Endothelial cell (in vitro differentiated cells): ENCODE measurements around the gene OR2A42. TPM values are rescaled to one million over a fixed set of nuclear protein-coding genes. Genes with fewer than 3 reads are reported as not detected.
"Not testable (repeated sequence)": the region's sequence is repeated elsewhere in the genome, so short reads cannot be mapped to it uniquely, and the experiment has no call there.

Experiments used
- DNase-seq: peaks from one replicate; pipeline ENCODE4 v3.0.0; 2021; ENCODE audit warnings: low spot score
- H3K27ac Mint-ChIP-seq: one replicate; pipeline ENCODE4 v1.8.0; 2021; ENCODE audit warnings: mixed read lengths, inconsistent platforms; ENCODE audit not compliant: unreplicated experiment
- H3K27me3 Mint-ChIP-seq: one replicate; pipeline ENCODE4 v1.8.0; 2021; ENCODE audit warnings: mild to moderate bottlenecking, moderate library complexity, mixed read lengths, inconsistent platforms; ENCODE audit not compliant: unreplicated experiment
- H3K36me3 Mint-ChIP-seq: one replicate; pipeline ENCODE4 v1.8.0; 2021; ENCODE audit warnings: mild to moderate bottlenecking, low read depth, mixed read lengths, inconsistent platforms; ENCODE audit not compliant: unreplicated experiment
- H3K4me1 Mint-ChIP-seq: one replicate; pipeline ENCODE4 v1.8.0; 2021; ENCODE audit warnings: mild to moderate bottlenecking, mixed read lengths, inconsistent platforms; ENCODE audit not compliant: unreplicated experiment
- H3K4me3 Mint-ChIP-seq: one replicate; pipeline ENCODE4 v1.8.0; 2021; ENCODE audit warnings: mild to moderate bottlenecking, mixed read lengths, inconsistent platforms; ENCODE audit not compliant: unreplicated experiment
- H3K9me3 Mint-ChIP-seq: one replicate; pipeline ENCODE4 v1.8.0; 2021; ENCODE audit warnings: mixed read lengths, inconsistent platforms; ENCODE audit not compliant: unreplicated experiment
- long read RNA-seq: library from polyadenylated mRNA; unstranded; transcript quantifications from one replicate; pipeline ENCODE4 v2.0.0, GENCODE V29; 2020; ENCODE audit not compliant: unreplicated experiment
- total RNA-seq: library from RNA; stranded (reverse); fragmentation: NEBNext Ultra II Directional; extraction: Animal tissue kit (Norgen Biotek cat#: 25700); gene quantifications from one replicate; pipeline ENCODE4 v1.2.1, GENCODE V29; 2021; ENCODE audit not compliant: unreplicated experiment

Gene OR2A42, protein sequence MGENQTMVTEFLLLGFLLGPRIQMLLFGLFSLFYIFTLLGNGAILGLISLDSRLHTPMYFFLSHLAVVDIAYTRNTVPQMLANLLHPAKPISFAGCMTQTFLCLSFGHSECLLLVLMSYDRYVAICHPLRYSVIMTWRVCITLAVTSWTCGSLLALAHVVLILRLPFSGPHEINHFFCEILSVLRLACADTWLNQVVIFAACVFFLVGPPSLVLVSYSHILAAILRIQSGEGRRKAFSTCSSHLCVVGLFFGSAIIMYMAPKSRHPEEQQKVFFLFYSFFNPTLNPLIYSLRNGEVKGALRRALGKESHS
- total RNA-seq, result 0.08 TPM
- long read RNA-seq, result 0 reads

GRCh38 chr7:144239365-144239764 lies at the start of gene OR2A42:
TSS of gene OR2A42 (minus strand) at chr7:144239605. CDS start at chr7:144232843, 6,762 bp downstream.
- H3K4me1 Mint-ChIP-seq, H3K9me3 Mint-ChIP-seq, H3K27ac Mint-ChIP-seq, DNase-seq, H3K4me3 Mint-ChIP-seq, H3K27me3 Mint-ChIP-seq, H3K36me3 Mint-ChIP-seq: not testable (repeated sequence)

- DNase-seq, H3K9me3 Mint-ChIP-seq, H3K27ac Mint-ChIP-seq, H3K4me1 Mint-ChIP-seq, H3K4me3 Mint-ChIP-seq, H3K27me3 Mint-ChIP-seq, H3K36me3 Mint-ChIP-seq: not testable (repeated sequence)
Observed at GRCh38 chr7:144287171-144287784, 47.9 kb upstream of the OR2A42 start.

GRCh38 chr7:144283716-144284115 lies 44.3 kb upstream of the OR2A42 start:
- H3K4me3 Mint-ChIP-seq, H3K36me3 Mint-ChIP-seq, DNase-seq, H3K9me3 Mint-ChIP-seq, H3K27ac Mint-ChIP-seq, H3K27me3 Mint-ChIP-seq, H3K4me1 Mint-ChIP-seq: not testable (repeated sequence)

DNA sequence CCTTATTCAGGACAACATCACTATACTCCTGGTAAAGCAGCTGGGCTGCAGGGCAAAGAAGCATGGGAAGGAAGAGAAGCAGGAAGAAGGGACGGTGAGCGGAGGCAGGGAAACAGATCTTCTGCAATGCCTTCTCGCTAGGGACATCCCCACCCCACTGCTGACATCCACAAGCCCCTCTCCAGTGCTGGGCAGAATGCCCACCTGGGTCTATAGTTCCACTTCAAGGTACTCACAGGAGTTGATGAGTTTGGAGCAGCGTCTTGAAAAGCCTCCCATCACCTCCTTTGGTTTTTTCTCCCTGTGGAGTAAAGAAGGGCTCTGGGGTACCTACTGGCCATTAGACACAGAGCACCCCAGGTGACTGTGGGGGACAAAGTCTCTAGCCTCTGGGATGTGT lies 43.1 kb upstream of the OR2A42 start:
- not testable (repeated sequence) for DNase-seq, H3K4me3 Mint-ChIP-seq, H3K4me1 Mint-ChIP-seq, H3K27ac Mint-ChIP-seq, H3K9me3 Mint-ChIP-seq, H3K36me3 Mint-ChIP-seq, H3K27me3 Mint-ChIP-seq

GRCh38 chr7:144281981-144282380 lies 42.6 kb upstream of the OR2A42 start:
- H3K36me3 Mint-ChIP-seq, H3K9me3 Mint-ChIP-seq, H3K27me3 Mint-ChIP-seq, DNase-seq, H3K4me3 Mint-ChIP-seq, H3K4me1 Mint-ChIP-seq, H3K27ac Mint-ChIP-seq: not testable (repeated sequence)

- H3K4me1 Mint-ChIP-seq, H3K9me3 Mint-ChIP-seq, H3K27ac Mint-ChIP-seq, DNase-seq, H3K36me3 Mint-ChIP-seq, H3K4me3 Mint-ChIP-seq, H3K27me3 Mint-ChIP-seq: not testable (repeated sequence)
Observed at GRCh38 chr7:144280010-144280409, 40.6 kb upstream of the OR2A42 start.

- H3K27me3 Mint-ChIP-seq, H3K4me1 Mint-ChIP-seq, H3K36me3 Mint-ChIP-seq, H3K4me3 Mint-ChIP-seq, DNase-seq, H3K27ac Mint-ChIP-seq, H3K9me3 Mint-ChIP-seq: not testable (repeated sequence)
Observed at GRCh38 chr7:144275281-144275680, 35.9 kb upstream of the OR2A42 start.

DNA sequence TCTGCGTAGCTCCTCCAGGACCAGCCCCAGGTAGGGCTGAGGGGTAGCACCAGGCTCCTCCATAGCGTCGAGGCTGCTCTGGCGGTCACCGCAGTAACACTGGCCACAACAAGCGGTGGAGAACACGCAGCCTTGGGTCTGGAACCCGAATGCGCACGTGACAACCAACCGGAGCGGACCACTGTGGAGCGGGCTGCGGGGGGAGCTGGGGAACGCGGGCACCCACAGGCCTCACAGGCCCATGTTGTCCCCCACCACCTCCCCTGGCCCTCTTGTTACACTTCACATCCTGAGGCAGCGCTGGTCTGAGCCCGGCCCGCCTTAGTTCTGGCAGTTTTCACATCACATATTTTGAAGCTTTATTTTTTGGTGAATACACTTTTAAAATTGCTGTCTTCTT lies 29.8 kb upstream of the OR2A42 start, which contains the start of gene CTAGE8:
Gene CTAGE8 (minus strand): TSS at position 101 of the 400 bp plus-strand sequence. CDS start 38 bp downstream, at position 63.
- H3K4me1 Mint-ChIP-seq, DNase-seq, H3K9me3 Mint-ChIP-seq, H3K27me3 Mint-ChIP-seq, H3K27ac Mint-ChIP-seq, H3K36me3 Mint-ChIP-seq, H3K4me3 Mint-ChIP-seq: not testable (repeated sequence)

GRCh38 chr7:144264692-144265091 lies 25.3 kb upstream of the OR2A42 start, which contains the start of gene OR2A7:
TSS of gene OR2A7 (minus strand) at chr7:144264792. CDS start at chr7:144259628, 5,164 bp downstream.
- not testable (repeated sequence) for H3K27me3 Mint-ChIP-seq, H3K4me1 Mint-ChIP-seq, DNase-seq, H3K9me3 Mint-ChIP-seq, H3K4me3 Mint-ChIP-seq, H3K36me3 Mint-ChIP-seq, H3K27ac Mint-ChIP-seq

DNA sequence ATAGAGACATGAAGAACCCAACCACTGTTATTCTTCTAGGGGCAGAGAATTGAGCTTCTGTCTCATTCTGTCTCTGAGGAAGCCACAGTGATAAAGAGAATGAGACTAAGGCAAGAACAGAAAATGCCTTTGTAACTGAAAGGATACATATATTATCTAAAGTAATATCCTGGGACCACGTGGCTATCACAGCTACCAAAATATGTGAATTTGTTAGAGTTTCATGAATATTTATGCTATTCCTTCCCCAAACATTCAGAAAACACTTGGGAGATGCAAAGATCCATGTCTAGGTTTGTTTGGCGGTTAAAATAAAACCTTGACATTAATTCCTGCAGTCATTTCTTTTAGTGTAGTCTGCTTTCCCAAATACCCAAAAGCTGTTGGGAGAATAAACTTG lies 22.7 kb upstream of the OR2A42 start:
- not testable (repeated sequence) for H3K36me3 Mint-ChIP-seq, H3K27ac Mint-ChIP-seq, DNase-seq, H3K27me3 Mint-ChIP-seq, H3K4me1 Mint-ChIP-seq, H3K4me3 Mint-ChIP-seq, H3K9me3 Mint-ChIP-seq

DNA sequence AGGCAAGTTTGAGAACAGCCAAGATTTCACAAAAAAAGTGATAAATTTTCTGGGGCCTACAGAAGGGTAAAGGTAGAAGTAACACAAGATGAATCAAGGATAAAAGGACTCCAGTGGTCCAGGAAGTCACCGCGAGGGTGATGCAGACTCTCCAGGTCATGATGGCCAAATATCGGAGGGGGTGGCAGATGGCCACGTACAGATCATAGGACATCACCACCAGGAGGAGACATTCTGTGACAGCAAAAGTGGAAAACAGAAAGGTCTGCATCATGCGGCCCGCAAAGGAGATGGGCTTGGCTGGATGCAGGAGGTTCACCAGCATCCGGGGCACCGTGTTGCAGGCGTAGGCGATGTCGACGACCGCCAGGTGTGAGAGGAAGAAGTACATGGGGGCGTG lies 19.7 kb upstream of the OR2A42 start:
- not testable (repeated sequence) for DNase-seq, H3K27ac Mint-ChIP-seq, H3K36me3 Mint-ChIP-seq, H3K27me3 Mint-ChIP-seq, H3K9me3 Mint-ChIP-seq, H3K4me3 Mint-ChIP-seq
- peaks cover 12% of the 10 kb centered on the region for H3K4me1 Mint-ChIP-seq
